Progenitor cell of endocrine pancreas (in vitro differentiated cells): ENCODE data around the gene YIPF7. TPM values are rescaled to one million over a fixed set of nuclear protein-coding genes. Genes with fewer than 3 reads are reported as not detected.
A peak's percentile ranks its signal among the peaks of the same experiment; 100 is the strongest.

ENCODE experiments used
- DNase-seq: peaks from one replicate; pipeline ENCODE4 v3.0.0; 2021; ENCODE audit warnings: low spot score; ENCODE audit not compliant: unreplicated experiment
- H3K27ac Mint-ChIP-seq: 2 replicates; pipeline ENCODE4 v1.8.0; 2021; ENCODE audit warnings: mild to moderate bottlenecking, moderate library complexity, mixed read lengths
- H3K27me3 Mint-ChIP-seq: 2 replicates; pipeline ENCODE4 v1.8.0; 2021; ENCODE audit warnings: mixed read lengths
- H3K36me3 Mint-ChIP-seq: 2 replicates; pipeline ENCODE4 v1.8.0; 2022; ENCODE audit warnings: mixed read lengths; ENCODE audit not compliant: insufficient read depth
- H3K4me1 Mint-ChIP-seq: 2 replicates; pipeline ENCODE4 v1.8.0; 2021; ENCODE audit warnings: low read depth, mixed read lengths
- H3K4me3 Mint-ChIP-seq: 2 replicates; pipeline ENCODE4 v1.8.0; 2021; ENCODE audit warnings: low read depth, mild to moderate bottlenecking, moderate library complexity, mixed read lengths
- H3K9me3 Mint-ChIP-seq: 2 replicates; pipeline ENCODE4 v1.8.0; 2021; ENCODE audit warnings: low read depth, mixed read lengths
- CTCF ChIP-seq: fragments of 200-600 bp; sonication (generic); IDR thresholded peaks from one replicate; pipeline ENCODE4 v1.5.0; 2021; ENCODE audit warnings: antibody characterized with exemption, mild to moderate bottlenecking; ENCODE audit not compliant: unreplicated experiment
- long read RNA-seq: library from polyadenylated mRNA; unstranded; transcript quantifications from one replicate; pipeline ENCODE4 v2.0.0, GENCODE V29; 2020
- total RNA-seq: library from RNA; stranded (reverse); gene quantifications from 2 replicates; pipeline ENCODE4 v1.2.1, GENCODE V29; 2021

The YIPF7 gene
- 0.36 and 0.46 TPM in 2 replicates for total RNA-seq
- long read RNA-seq: 0 reads

- DNase-seq: no peak
- H3K4me3 Mint-ChIP-seq: no peak within 1 kb of the TSS
- H3K36me3 Mint-ChIP-seq: no peaks in the 10 kb centered on the region
- no peak for TF ChIP-seq CTCF
- H3K4me1 Mint-ChIP-seq: no peaks in the 10 kb centered on the region
- H3K27ac Mint-ChIP-seq: no peak within 1 kb of the TSS
- no peaks in the 10 kb centered on the region for H3K9me3 Mint-ChIP-seq
- H3K27me3 Mint-ChIP-seq: no peaks in the 10 kb centered on the region
Measured at GRCh38 chr4:44651425-44651824, at the start of gene YIPF7. Gene YIPF7 (minus strand): TSS chr4:44651625. CDS start chr4:44650100, 1,525 bp downstream.

- Mint-ChIP-seq H3K27me3 (no peaks in the 10 kb centered on the region), H3K36me3 (peaks cover 26% of the 10 kb centered on the region), H3K4me3 (no peak overlapping the region), H3K4me1 (peaks cover 13% of the 10 kb centered on the region), H3K27ac (no peak overlapping the region), H3K9me3 (no peaks in the 10 kb centered on the region)
- DNase-seq: no peak
- no peak for TF ChIP-seq CTCF
Measured at GRCh38 chr4:44701037-44701436, 49.6 kb upstream of the YIPF7 start.

- no peaks in the 10 kb centered on the region for H3K9me3 Mint-ChIP-seq
- no peaks in the 10 kb centered on the region for H3K27me3 Mint-ChIP-seq
- peaks cover 27% of the 10 kb centered on the region for H3K36me3 Mint-ChIP-seq
- H3K27ac Mint-ChIP-seq: no peak overlapping the region
- H3K4me3 Mint-ChIP-seq: no peak overlapping the region
- no peak for DNase-seq
- H3K4me1 Mint-ChIP-seq: peaks cover 13% of the 10 kb centered on the region
- TF ChIP-seq CTCF: no peak
Measured at GRCh38 chr4:44700427-44700826, 49.0 kb upstream of the YIPF7 start.

- Mint-ChIP-seq H3K27ac (no peak overlapping the region), H3K36me3 (peaks cover 21% of the 10 kb centered on the region), H3K4me3 (no peak overlapping the region), H3K9me3 (no peaks in the 10 kb centered on the region), H3K27me3 (no peaks in the 10 kb centered on the region), H3K4me1 (peaks cover 8% of the 10 kb centered on the region)
- TF ChIP-seq CTCF: no peak
- no peak for DNase-seq
Measured at GRCh38 chr4:44684648-44685047, 33.2 kb upstream of the YIPF7 start.

- Mint-ChIP-seq H3K27me3 (no peaks in the 10 kb centered on the region), H3K9me3 (no peaks in the 10 kb centered on the region), H3K4me3 (peak overlapping the region; percentile 93), H3K4me1 (peaks cover 14% of the 10 kb centered on the region), H3K27ac (peak overlapping the region; percentile 99), H3K36me3 (peaks cover 2% of the 10 kb centered on the region)
- TF ChIP-seq CTCF: no peak
- no peak for DNase-seq
Measured at GRCh38 chr4:44679060-44679459, 27.6 kb upstream of the YIPF7 start.
